Measurements from ENCODE around the gene NT5M.
"Not testable (repeated sequence)": the region's sequence is repeated elsewhere in the genome, so short reads cannot be mapped to it uniquely, and the experiment has no call there.

Gene NT5M

GRCh38 chr17:17258011-17258410 is 45.2 kb upstream of the NT5M start:
- no peak overlapping the region for H3K4me3 ChIP-seq (ENCODE audit: low read depth, low read length)
- H3K36me3 ChIP-seq (ENCODE audit: control insufficient read depth, insufficient read depth, low read length) = no peaks in the 10 kb centered on the region
- H3K4me2 ChIP-seq (ENCODE audit: low read length) = no peak overlapping the region
- no peaks in the 10 kb centered on the region for H3K4me1 ChIP-seq
- H3K27ac ChIP-seq = no peak overlapping the region
- H3K79me2 ChIP-seq = peaks cover 2% of the 10 kb centered on the region
- H3K27me3 ChIP-seq (ENCODE audit: control insufficient read depth, insufficient read depth, low read length) = no peaks in the 10 kb centered on the region
- H2AFZ ChIP-seq = no peak overlapping the region
- H3K9me3 ChIP-seq (ENCODE audit: control insufficient read depth, low read length) = no peaks in the 10 kb centered on the region
- TF ChIP-seq CTCF (IDR thresholded peaks at IDR 0.05) = no peak
- no peak overlapping the region for H3K9ac ChIP-seq

- H3K4me1 ChIP-seq = no peaks in the 10 kb centered on the region
- no peak overlapping the region for H3K4me2 ChIP-seq (ENCODE audit: low read length)
- no peaks in the 10 kb centered on the region for H3K9me3 ChIP-seq (ENCODE audit: control insufficient read depth, low read length)
- no peak overlapping the region for H3K9ac ChIP-seq
- H3K27ac ChIP-seq = no peak overlapping the region
- no peak overlapping the region for H3K4me3 ChIP-seq (ENCODE audit: low read depth, low read length)
- no peaks in the 10 kb centered on the region for H3K27me3 ChIP-seq (ENCODE audit: control insufficient read depth, insufficient read depth, low read length)
- no peak overlapping the region for H2AFZ ChIP-seq
- no peak for TF ChIP-seq CTCF (IDR thresholded peaks at IDR 0.05)
- peaks cover 2% of the 10 kb centered on the region for H3K79me2 ChIP-seq
- no peaks in the 10 kb centered on the region for H3K36me3 ChIP-seq (ENCODE audit: control insufficient read depth, insufficient read depth, low read length)
Observed at GRCh38 chr17:17258998-17259397, 44.2 kb upstream of the NT5M start.

GRCh38 chr17:17264430-17264829 is 38.7 kb upstream of the NT5M start:
- Histone ChIP-seq H3K4me3 (ENCODE audit: low read depth, low read length) (no peak overlapping the region), H3K9me3 (ENCODE audit: control insufficient read depth, low read length) (no peaks in the 10 kb centered on the region), H2AFZ (no peak overlapping the region), H3K27me3 (ENCODE audit: control insufficient read depth, insufficient read depth, low read length) (no peaks in the 10 kb centered on the region), H3K4me1 (peaks cover 4% of the 10 kb centered on the region), H3K79me2 (peaks cover 5% of the 10 kb centered on the region), H3K4me2 (ENCODE audit: low read length) (no peak overlapping the region), H3K9ac (no peak overlapping the region), H3K27ac (no peak overlapping the region), H3K36me3 (ENCODE audit: control insufficient read depth, insufficient read depth, low read length) (no peaks in the 10 kb centered on the region)
- TF ChIP-seq CTCF (IDR thresholded peaks at IDR 0.05) = no peak

- Histone ChIP-seq H3K4me3 (ENCODE audit: low read depth, low read length) (no peak overlapping the region), H3K4me1 (no peaks in the 10 kb centered on the region), H2AFZ (no peak overlapping the region), H3K27ac (no peak overlapping the region), H3K4me2 (ENCODE audit: low read length) (no peak overlapping the region), H3K79me2 (peaks cover 14% of the 10 kb centered on the region), H3K9ac (no peak overlapping the region), H3K9me3 (ENCODE audit: control insufficient read depth, low read length) (no peaks in the 10 kb centered on the region), H3K27me3 (ENCODE audit: control insufficient read depth, insufficient read depth, low read length) (no peaks in the 10 kb centered on the region), H3K36me3 (ENCODE audit: control insufficient read depth, insufficient read depth, low read length) (no peaks in the 10 kb centered on the region)
- TF ChIP-seq CTCF (IDR thresholded peaks at IDR 0.05) = no peak
Observed at GRCh38 chr17:17269926-17270773, 33.0 kb upstream of the NT5M start.

- no peak overlapping the region for H3K4me3 ChIP-seq (ENCODE audit: low read depth, low read length)
- no peak overlapping the region for H3K27ac ChIP-seq
- H3K27me3 ChIP-seq (ENCODE audit: control insufficient read depth, insufficient read depth, low read length) = no peaks in the 10 kb centered on the region
- no peaks in the 10 kb centered on the region for H3K36me3 ChIP-seq (ENCODE audit: control insufficient read depth, insufficient read depth, low read length)
- no peak for TF ChIP-seq CTCF (IDR thresholded peaks at IDR 0.05)
- H3K4me2 ChIP-seq (ENCODE audit: low read length) = no peak overlapping the region
- H2AFZ ChIP-seq = no peak overlapping the region
- peaks cover 6% of the 10 kb centered on the region for H3K4me1 ChIP-seq
- no peak overlapping the region for H3K9ac ChIP-seq
- H3K79me2 ChIP-seq = peaks cover 41% of the 10 kb centered on the region
- no peaks in the 10 kb centered on the region for H3K9me3 ChIP-seq (ENCODE audit: control insufficient read depth, low read length)
Observed at GRCh38 chr17:17275971-17276370, 27.2 kb upstream of the NT5M start.

GRCh38 chr17:17277431-17277830 is 25.7 kb upstream of the NT5M start:
- H3K4me2 ChIP-seq (ENCODE audit: low read length); H3K9me3 ChIP-seq (ENCODE audit: control insufficient read depth, low read length); H3K9ac ChIP-seq; H3K27ac ChIP-seq; H3K36me3 ChIP-seq (ENCODE audit: control insufficient read depth, insufficient read depth, low read length); H3K27me3 ChIP-seq (ENCODE audit: control insufficient read depth, insufficient read depth, low read length); H2AFZ ChIP-seq; H3K4me3 ChIP-seq (ENCODE audit: low read depth, low read length): not testable (repeated sequence)
- Histone ChIP-seq H3K79me2 (peaks cover 34% of the 10 kb centered on the region), H3K4me1 (peaks cover 10% of the 10 kb centered on the region)

All from parathyroid adenoma (tissue), 2 donors.